GM12878 (cell line): ENCODE data around the gene SYTL1.

Experiments used
- ATF2 ChIP-seq: IDR thresholded peaks from 2 replicates; pipeline ENCODE4 v1.6.1; 2012; ENCODE audit warnings: low read length, inconsistent platforms
- CREB1 ChIP-seq: IDR thresholded peaks from 2 replicates; pipeline ENCODE4 v1.6.1; 2012; ENCODE audit warnings: low read depth, mild to moderate bottlenecking, inconsistent platforms
- CTCF ChIP-seq, 3 experiments: IDR thresholded peaks in 2 of 3; conservative IDR thresholded peaks in 1 of 3; 2 replicates each; pipeline ENCODE4 v1.5.1; 2011; ENCODE audit warnings: low read depth in 3 of 3, low read length in 3 of 3, mild to moderate bottlenecking in 3 of 3, control low read depth in 2 of 3, moderate library complexity in 2 of 3, inconsistent platforms in 1 of 3, mixed read lengths in 1 of 3; ENCODE audit not compliant: control insufficient read depth in 2 of 3, insufficient read depth in 1 of 3; ENCODE audit errors: extremely low read depth in 1 of 3
- RAD21 ChIP-seq: IDR thresholded peaks from 2 replicates; pipeline ENCODE4 v1.6.1; 2011; ENCODE audit warnings: mild to moderate bottlenecking, low read depth, low read length, moderate library complexity; ENCODE audit not compliant: insufficient read depth
- RFX5 ChIP-seq: IDR thresholded peaks from 2 replicates; pipeline ENCODE4 v1.6.1; 2011; ENCODE audit warnings: low read depth, low read length, improper control_type of control experiment
- RUNX3 ChIP-seq: IDR thresholded peaks from 2 replicates; pipeline ENCODE4 v1.6.1; 2012; ENCODE audit warnings: low read length, inconsistent platforms
- TCF12 ChIP-seq: IDR thresholded peaks from 2 replicates; pipeline ENCODE4 v1.6.1; 2011; ENCODE audit warnings: low read depth, mild to moderate bottlenecking, low read length
- ZNF687 ChIP-seq: fragments of 450-650 bp; IDR thresholded peaks from 2 replicates; pipeline ENCODE4 v1.6.1; 2017; ENCODE audit warnings: mild to moderate bottlenecking, moderate library complexity
- TF ChIP-seq, protein P1 (sequence below): fragments of 450-650 bp; IDR thresholded peaks from 2 replicates; pipeline ENCODE4 v1.6.1; 2018; ENCODE audit warnings: mild to moderate bottlenecking, low read depth, moderate library complexity; ENCODE audit not compliant: partially characterized antibody

DNA sequence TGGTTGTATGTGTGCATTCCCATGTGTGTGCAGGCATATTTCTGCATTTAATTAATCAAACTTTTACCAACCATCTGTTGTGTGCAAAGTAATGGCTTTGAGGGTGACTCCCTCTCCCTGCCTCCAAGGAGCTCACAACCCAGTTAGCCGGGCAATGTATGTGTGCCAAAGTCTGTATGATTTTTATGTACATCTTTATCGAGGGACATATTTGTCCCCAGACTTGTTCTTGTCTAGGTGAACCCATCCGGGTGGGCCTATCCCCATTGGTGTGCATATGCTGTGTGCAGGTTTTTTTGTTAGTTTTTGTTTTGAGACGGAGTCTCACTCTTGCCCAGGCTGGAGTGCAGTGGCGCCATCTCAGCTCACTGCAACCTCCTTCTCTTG, 1.8 kb downstream of the SYTL1 start:
- no peak for TF ChIP-seq ATF2
- no peak for TF ChIP-seq RUNX3
- no peak for TF ChIP-seq RAD21
- no peak for TF ChIP-seq TCF12
- TF ChIP-seq ZNF687, result no peak
- no peak for TF ChIP-seq CREB1
- no peak for TF ChIP-seq RFX5
- TF ChIP-seq CTCF (IDR thresholded peaks at IDR 0.05 in 2 of 3, conservative IDR thresholded peaks at IDR 0.05 in 1 of 3; ENCODE audit: control insufficient read depth in 2 of 3, extremely low read depth in 1 of 3, insufficient read depth in 1 of 3, low read depth in 3 of 3, low read length in 3 of 3), result no peak
- TF ChIP-seq, protein P1, sequence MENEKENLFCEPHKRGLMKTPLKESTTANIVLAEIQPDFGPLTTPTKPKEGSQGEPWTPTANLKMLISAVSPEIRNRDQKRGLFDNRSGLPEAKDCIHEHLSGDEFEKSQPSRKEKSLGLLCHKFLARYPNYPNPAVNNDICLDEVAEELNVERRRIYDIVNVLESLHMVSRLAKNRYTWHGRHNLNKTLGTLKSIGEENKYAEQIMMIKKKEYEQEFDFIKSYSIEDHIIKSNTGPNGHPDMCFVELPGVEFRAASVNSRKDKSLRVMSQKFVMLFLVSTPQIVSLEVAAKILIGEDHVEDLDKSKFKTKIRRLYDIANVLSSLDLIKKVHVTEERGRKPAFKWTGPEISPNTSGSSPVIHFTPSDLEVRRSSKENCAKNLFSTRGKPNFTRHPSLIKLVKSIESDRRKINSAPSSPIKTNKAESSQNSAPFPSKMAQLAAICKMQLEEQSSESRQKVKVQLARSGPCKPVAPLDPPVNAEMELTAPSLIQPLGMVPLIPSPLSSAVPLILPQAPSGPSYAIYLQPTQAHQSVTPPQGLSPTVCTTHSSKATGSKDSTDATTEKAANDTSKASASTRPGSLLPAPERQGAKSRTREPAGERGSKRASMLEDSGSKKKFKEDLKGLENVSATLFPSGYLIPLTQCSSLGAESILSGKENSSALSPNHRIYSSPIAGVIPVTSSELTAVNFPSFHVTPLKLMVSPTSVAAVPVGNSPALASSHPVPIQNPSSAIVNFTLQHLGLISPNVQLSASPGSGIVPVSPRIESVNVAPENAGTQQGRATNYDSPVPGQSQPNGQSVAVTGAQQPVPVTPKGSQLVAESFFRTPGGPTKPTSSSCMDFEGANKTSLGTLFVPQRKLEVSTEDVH, result no peak
